ENCODE data around the gene ARHGAP28. TPM values are rescaled to one million over a fixed set of nuclear protein-coding genes. Genes with fewer than 3 reads are reported as not detected.

Gene ARHGAP28
- polyA plus RNA-seq, 3 donors, result not detected

- H3K4me3 ChIP-seq (replicated peaks in 1 of 3; ENCODE audit: low read depth in 2 of 3, low read length in 3 of 3), result no peak overlapping the region
- H3K36me3 ChIP-seq (replicated peaks in 1 of 2; ENCODE audit: control insufficient read depth in 1 of 2, insufficient read depth in 2 of 2, low read length in 2 of 2), result no peaks in the 10 kb centered on the region
- no peaks in the 10 kb centered on the region for H3K79me2 ChIP-seq (ENCODE audit: insufficient read depth, low read length)
- WGBS (ENCODE audit: insufficient coverage), result 80% methylated on average over 2 of the region's 4 CpGs
- Mint-ChIP-seq H3K4me3 (no peak overlapping the region), H3K27me3 (ENCODE audit: low read depth in 3 of 3) (peaks cover 0 to 3% (median 2%) of the 10 kb centered on the region in 3 donors), H3K27ac (no peak overlapping the region), H3K4me1 (no peaks in the 10 kb centered on the region), H3K9me3 (peaks cover 0 to 2% (median 0%) of the 10 kb centered on the region in 7 donors), H3K36me3 (no peaks in the 10 kb centered on the region)
- intact Hi-C loops (cut with micrococcal nuclease), result loop anchor here in 1 of 2 donors (10.0 kb wide), 1 partner anchor 56 kb away; no protein-coding TSS in a partner anchor
- no peak overlapping the region for H2AFZ ChIP-seq (ENCODE audit: insufficient read depth, low read depth, low read length, poor library complexity, severe bottlenecking)
- no peak overlapping the region for H3K9ac ChIP-seq (ENCODE audit: insufficient read depth, low read length, poor library complexity, severe bottlenecking)
- no peak overlapping the region for H3K4me2 ChIP-seq (replicated peaks; ENCODE audit: extremely low read depth, low read length, poor library complexity, severe bottlenecking)
- H3K27ac ChIP-seq (ENCODE audit: low read depth in 1 of 2, low read length in 2 of 2), result no peak overlapping the region
- H3K27me3 ChIP-seq (ENCODE audit: control insufficient read depth in 2 of 2, insufficient read depth in 2 of 2, low read length in 2 of 2), result peaks cover 0 to 2% of the 10 kb centered on the region in 2 donors
- no peaks in the 10 kb centered on the region for H3K9me3 ChIP-seq (replicated peaks in 1 of 2; ENCODE audit: control insufficient read depth in 1 of 2, insufficient read depth in 1 of 2, low read length in 2 of 2)
- no peaks in the 10 kb centered on the region for H4K20me1 ChIP-seq (ENCODE audit: insufficient read depth, low read length)
- TF ChIP-seq CTCF (IDR thresholded peaks at IDR 0.05), result no peak
- DNase-seq, result no peak
- H3K4me1 ChIP-seq (ENCODE audit: control insufficient read depth in 1 of 2, insufficient read depth in 2 of 2, low read length in 2 of 2), result no peaks in the 10 kb centered on the region
Observed at GRCh38 chr18:6738622-6739021, 9.1 kb downstream of the ARHGAP28 start.

- no peak for TF ChIP-seq CTCF (IDR thresholded peaks at IDR 0.05)
- peaks cover 0 to 2% (median 0%) of the 10 kb centered on the region in 7 donors for H3K9me3 Mint-ChIP-seq
- DNase-seq, result no peak
- no peak overlapping the region for H3K4me2 ChIP-seq (replicated peaks; ENCODE audit: extremely low read depth, low read length, poor library complexity, severe bottlenecking)
- H3K27me3 ChIP-seq (ENCODE audit: control insufficient read depth in 2 of 2, insufficient read depth in 2 of 2, low read length in 2 of 2), result no peaks in the 10 kb centered on the region
- H3K4me1 Mint-ChIP-seq, result no peaks in the 10 kb centered on the region
- H3K4me3 ChIP-seq (replicated peaks in 1 of 3; ENCODE audit: low read depth in 2 of 3, low read length in 3 of 3), result no peak overlapping the region
- no peak overlapping the region for H3K4me3 Mint-ChIP-seq
- no peaks in the 10 kb centered on the region for H3K4me1 ChIP-seq (ENCODE audit: control insufficient read depth in 1 of 2, insufficient read depth in 2 of 2, low read length in 2 of 2)
- H3K9me3 ChIP-seq (replicated peaks in 1 of 2; ENCODE audit: control insufficient read depth in 1 of 2, insufficient read depth in 1 of 2, low read length in 2 of 2), result no peaks in the 10 kb centered on the region
- H3K36me3 Mint-ChIP-seq, result no peaks in the 10 kb centered on the region
- WGBS (ENCODE audit: insufficient coverage), result no CpG with 5 or more reads among the region's 2 CpGs
- H4K20me1 ChIP-seq (ENCODE audit: insufficient read depth, low read length), result no peaks in the 10 kb centered on the region
- H3K27me3 Mint-ChIP-seq (ENCODE audit: low read depth in 3 of 3), result peaks cover 0 to 3% (median 2%) of the 10 kb centered on the region in 3 donors
- H3K27ac ChIP-seq (ENCODE audit: low read depth in 1 of 2, low read length in 2 of 2), result no peak overlapping the region
- intact Hi-C loops (cut with micrococcal nuclease), result no loop called here
- H2AFZ ChIP-seq (ENCODE audit: insufficient read depth, low read depth, low read length, poor library complexity, severe bottlenecking), result no peak overlapping the region
- no peak overlapping the region for H3K27ac Mint-ChIP-seq
- H3K36me3 ChIP-seq (replicated peaks in 1 of 2; ENCODE audit: control insufficient read depth in 1 of 2, insufficient read depth in 2 of 2, low read length in 2 of 2), result no peaks in the 10 kb centered on the region
- no peaks in the 10 kb centered on the region for H3K79me2 ChIP-seq (ENCODE audit: insufficient read depth, low read length)
- no peak overlapping the region for H3K9ac ChIP-seq (ENCODE audit: insufficient read depth, low read length, poor library complexity, severe bottlenecking)
Observed at GRCh38 chr18:6741232-6741663, 11.7 kb downstream of the ARHGAP28 start.
